ENCODE data around the gene S100A1. TPM values are rescaled to one million over a fixed set of nuclear protein-coding genes. Genes with fewer than 3 reads are reported as not detected.

The S100A1 gene
- total and polyA plus RNA-seq, 10 of the 15 experiments (the other 5 are each of a cell fraction or from before 2014, with no cell fraction given), result 0.13 to 0.29 TPM; not detected in 8

DNA sequence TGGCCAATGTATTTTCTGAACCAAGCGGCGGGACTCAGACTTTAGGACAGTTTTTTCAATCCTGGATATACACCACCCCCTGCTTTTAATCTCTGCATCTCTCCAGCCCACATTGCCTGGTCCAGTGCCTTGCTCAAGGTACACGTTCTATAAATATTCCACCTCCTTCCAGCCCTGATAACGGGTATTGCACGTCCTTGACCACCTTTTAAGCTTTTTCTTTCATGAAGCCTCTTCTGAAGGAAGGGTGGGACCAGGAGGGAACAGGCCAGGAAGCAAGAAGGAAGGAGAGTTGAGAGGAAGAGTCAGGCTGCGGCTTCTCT lies 18.7 kb upstream of the S100A1 start:
- RAD21 ChIA-PET (ENCODE audit: unreplicated experiment), result no interaction called here
- FAIRE-seq (no peak), ATAC-seq (no peak), DNase-seq (ENCODE audit: low read depth, low spot score) (no peak)
- Histone ChIP-seq H3K36me3 (ENCODE audit: control insufficient read depth in 2 of 2, insufficient read depth in 2 of 2, low read length in 1 of 2) (no peaks in the 10 kb centered on the region), H3K27ac (ENCODE audit: control insufficient read depth, insufficient read depth) (no peak overlapping the region), H3K4me2 (ENCODE audit: control insufficient read depth, insufficient read depth) (no peak overlapping the region), H3K9ac (ENCODE audit: control insufficient read depth, insufficient read depth, low read length) (no peak overlapping the region), H2AFZ (ENCODE audit: control insufficient read depth, low read depth, low read length) (no peak overlapping the region), H3K27me3 (replicated peaks in 1 of 2; ENCODE audit: control insufficient read depth in 2 of 2, insufficient read depth in 2 of 2, low read length in 1 of 2) (no peaks in the 10 kb centered on the region), H3K4me3 (no peak overlapping the region), H3K4me1 (ENCODE audit: control insufficient read depth, insufficient read depth, low read length) (no peaks in the 10 kb centered on the region), H3K9me3 (replicated peaks; ENCODE audit: control insufficient read depth, insufficient read depth, low read length) (no peaks in the 10 kb centered on the region), H4K20me1 (ENCODE audit: control insufficient read depth, insufficient read depth) (no peaks in the 10 kb centered on the region), H3K79me2 (ENCODE audit: control insufficient read depth, insufficient read depth, low read length) (no peaks in the 10 kb centered on the region)
- intact Hi-C loops (cut with micrococcal nuclease; ENCODE audit: unreplicated experiment) (no loop called here), in situ Hi-C loops (cut with MboI) (no loop called here)
- 45% methylated on average over 6 of the region's 6 CpGs for WGBS (ENCODE audit: insufficient coverage, insufficient replicate concordance, low lambda C conversion rate, missing lambda C conversion rate)
- CTCF ChIA-PET, result no interaction called here
- POLR2A ChIA-PET, result no interaction called here
- TF ChIP-seq RBBP5 (conservative IDR thresholded peaks at IDR 0.05), result no peak
- TF ChIP-seq, protein P1, sequence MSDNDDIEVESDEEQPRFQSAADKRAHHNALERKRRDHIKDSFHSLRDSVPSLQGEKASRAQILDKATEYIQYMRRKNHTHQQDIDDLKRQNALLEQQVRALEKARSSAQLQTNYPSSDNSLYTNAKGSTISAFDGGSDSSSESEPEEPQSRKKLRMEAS (IDR thresholded peaks at IDR 0.05; ENCODE audit: low read depth, low read length), result no peak
- TF ChIP-seq, protein P2, sequence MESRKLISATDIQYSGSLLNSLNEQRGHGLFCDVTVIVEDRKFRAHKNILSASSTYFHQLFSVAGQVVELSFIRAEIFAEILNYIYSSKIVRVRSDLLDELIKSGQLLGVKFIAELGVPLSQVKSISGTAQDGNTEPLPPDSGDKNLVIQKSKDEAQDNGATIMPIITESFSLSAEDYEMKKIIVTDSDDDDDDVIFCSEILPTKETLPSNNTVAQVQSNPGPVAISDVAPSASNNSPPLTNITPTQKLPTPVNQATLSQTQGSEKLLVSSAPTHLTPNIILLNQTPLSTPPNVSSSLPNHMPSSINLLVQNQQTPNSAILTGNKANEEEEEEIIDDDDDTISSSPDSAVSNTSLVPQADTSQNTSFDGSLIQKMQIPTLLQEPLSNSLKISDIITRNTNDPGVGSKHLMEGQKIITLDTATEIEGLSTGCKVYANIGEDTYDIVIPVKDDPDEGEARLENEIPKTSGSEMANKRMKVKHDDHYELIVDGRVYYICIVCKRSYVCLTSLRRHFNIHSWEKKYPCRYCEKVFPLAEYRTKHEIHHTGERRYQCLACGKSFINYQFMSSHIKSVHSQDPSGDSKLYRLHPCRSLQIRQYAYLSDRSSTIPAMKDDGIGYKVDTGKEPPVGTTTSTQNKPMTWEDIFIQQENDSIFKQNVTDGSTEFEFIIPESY (IDR thresholded peaks at IDR 0.05), result no peak
- no peak for TF ChIP-seq GATAD2B (conservative IDR thresholded peaks at IDR 0.05; ENCODE audit: low read depth)
- TF ChIP-seq, protein P3, sequence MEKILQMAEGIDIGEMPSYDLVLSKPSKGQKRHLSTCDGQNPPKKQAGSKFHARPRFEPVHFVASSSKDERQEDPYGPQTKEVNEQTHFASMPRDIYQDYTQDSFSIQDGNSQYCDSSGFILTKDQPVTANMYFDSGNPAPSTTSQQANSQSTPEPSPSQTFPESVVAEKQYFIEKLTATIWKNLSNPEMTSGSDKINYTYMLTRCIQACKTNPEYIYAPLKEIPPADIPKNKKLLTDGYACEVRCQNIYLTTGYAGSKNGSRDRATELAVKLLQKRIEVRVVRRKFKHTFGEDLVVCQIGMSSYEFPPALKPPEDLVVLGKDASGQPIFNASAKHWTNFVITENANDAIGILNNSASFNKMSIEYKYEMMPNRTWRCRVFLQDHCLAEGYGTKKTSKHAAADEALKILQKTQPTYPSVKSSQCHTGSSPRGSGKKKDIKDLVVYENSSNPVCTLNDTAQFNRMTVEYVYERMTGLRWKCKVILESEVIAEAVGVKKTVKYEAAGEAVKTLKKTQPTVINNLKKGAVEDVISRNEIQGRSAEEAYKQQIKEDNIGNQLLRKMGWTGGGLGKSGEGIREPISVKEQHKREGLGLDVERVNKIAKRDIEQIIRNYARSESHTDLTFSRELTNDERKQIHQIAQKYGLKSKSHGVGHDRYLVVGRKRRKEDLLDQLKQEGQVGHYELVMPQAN (conservative IDR thresholded peaks at IDR 0.05), result no peak
- TF ChIP-seq MTA2 (IDR thresholded peaks at IDR 0.05; ENCODE audit: low read depth), result no peak
- SMC1A ChIA-PET (ENCODE audit: uncharacterized antibody, unreplicated experiment), result no interaction called here
- no TSS peak for BruUV-seq (replicated peaks)
